Measurements from ENCODE around the gene DDX27. TPM values are rescaled to one million over a fixed set of nuclear protein-coding genes. Genes with fewer than 3 reads are reported as not detected.
A peak's percentile ranks its signal among the peaks of the same experiment; 100 is the strongest.

Gene DDX27
- total and polyA plus RNA-seq, 2 of the 13 experiments (the other 11 are each of a cell fraction or from before 2014, with no cell fraction given) = 42.6 to 72.8 TPM

DNA sequence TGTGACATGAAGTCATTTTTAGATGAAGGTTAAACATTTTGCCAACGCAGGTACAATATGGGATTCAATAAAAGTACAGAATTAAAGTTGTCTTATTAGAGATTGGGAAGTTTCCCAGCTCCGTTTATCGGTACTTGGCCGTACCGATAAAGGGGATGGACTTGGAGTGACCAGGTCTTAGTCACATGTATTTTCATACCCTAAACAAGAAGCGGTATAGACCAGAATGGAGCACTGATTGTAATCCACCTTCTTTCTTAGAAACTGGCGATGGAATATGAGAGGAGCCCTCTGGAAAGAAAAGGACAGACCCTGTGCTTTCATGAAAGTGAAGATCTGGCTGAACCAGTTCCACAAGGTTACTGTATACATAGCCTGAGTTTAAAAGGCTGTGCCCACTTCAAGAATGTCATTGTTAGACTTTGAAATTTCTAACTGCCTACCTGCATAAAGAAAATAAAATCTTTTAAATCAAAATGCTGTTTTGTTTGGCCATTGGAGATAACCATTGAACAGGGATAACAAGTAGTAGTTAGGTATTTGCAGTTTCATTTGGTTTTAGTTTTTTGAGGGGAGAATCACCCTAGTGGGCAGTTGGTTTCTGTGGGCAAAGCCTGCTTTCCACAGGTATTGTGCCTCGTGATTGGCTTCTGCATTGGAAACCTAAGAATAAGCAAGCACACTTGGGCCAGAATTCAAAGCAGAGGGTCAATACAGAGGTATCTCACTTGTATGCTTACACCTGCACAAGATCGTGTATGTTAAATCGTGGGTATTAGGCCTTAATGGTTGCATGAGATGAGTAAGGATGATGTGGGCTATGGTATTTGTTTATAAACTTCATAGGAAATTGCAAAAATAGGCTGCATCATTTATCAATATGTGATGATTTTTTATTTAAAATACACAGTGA lies 69.8 kb downstream of the DDX27 start (continued):
- TF ChIP-seq, protein P1, sequence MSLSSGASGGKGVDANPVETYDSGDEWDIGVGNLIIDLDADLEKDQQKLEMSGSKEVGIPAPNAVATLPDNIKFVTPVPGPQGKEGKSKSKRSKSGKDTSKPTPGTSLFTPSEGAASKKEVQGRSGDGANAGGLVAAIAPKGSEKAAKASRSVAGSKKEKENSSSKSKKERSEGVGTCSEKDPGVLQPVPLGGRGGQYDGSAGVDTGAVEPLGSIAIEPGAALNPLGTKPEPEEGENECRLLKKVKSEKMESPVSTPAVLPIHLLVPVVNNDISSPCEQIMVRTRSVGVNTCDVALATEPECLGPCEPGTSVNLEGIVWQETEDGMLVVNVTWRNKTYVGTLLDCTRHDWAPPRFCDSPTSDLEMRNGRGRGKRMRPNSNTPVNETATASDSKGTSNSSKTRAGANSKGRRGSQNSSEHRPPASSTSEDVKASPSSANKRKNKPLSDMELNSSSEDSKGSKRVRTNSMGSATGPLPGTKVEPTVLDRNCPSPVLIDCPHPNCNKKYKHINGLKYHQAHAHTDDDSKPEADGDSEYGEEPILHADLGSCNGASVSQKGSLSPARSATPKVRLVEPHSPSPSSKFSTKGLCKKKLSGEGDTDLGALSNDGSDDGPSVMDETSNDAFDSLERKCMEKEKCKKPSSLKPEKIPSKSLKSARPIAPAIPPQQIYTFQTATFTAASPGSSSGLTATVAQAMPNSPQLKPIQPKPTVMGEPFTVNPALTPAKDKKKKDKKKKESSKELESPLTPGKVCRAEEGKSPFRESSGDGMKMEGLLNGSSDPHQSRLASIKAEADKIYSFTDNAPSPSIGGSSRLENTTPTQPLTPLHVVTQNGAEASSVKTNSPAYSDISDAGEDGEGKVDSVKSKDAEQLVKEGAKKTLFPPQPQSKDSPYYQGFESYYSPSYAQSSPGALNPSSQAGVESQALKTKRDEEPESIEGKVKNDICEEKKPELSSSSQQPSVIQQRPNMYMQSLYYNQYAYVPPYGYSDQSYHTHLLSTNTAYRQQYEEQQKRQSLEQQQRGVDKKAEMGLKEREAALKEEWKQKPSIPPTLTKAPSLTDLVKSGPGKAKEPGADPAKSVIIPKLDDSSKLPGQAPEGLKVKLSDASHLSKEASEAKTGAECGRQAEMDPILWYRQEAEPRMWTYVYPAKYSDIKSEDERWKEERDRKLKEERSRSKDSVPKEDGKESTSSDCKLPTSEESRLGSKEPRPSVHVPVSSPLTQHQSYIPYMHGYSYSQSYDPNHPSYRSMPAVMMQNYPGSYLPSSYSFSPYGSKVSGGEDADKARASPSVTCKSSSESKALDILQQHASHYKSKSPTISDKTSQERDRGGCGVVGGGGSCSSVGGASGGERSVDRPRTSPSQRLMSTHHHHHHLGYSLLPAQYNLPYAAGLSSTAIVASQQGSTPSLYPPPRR (CRISPR knock-in tag; IDR thresholded peaks at IDR 0.05; ENCODE audit: borderline replicate concordance) = no peak
- TF ChIP-seq NR2C2 (CRISPR knock-in tag; IDR thresholded peaks at IDR 0.05; ENCODE audit: borderline replicate concordance) (peak; percentile 25; the same call in 1 of the 2 replicates), ZNF446 (CRISPR knock-in tag; IDR thresholded peaks at IDR 0.05) (no peak), NCOR1 (IDR thresholded peaks at IDR 0.05; ENCODE audit: borderline replicate concordance, low read length) (no peak), MTF1 (CRISPR knock-in tag; IDR thresholded peaks at IDR 0.05) (no peak), SIN3A (IDR thresholded peaks at IDR 0.05; ENCODE audit: borderline replicate concordance, low read depth, low read length) (no peak), ZNF17 (CRISPR knock-in tag; IDR thresholded peaks at IDR 0.05) (no peak), HOXA9 (CRISPR knock-in tag; IDR thresholded peaks at IDR 0.05; ENCODE audit: borderline replicate concordance) (no peak), ZBTB7B (CRISPR knock-in tag; IDR thresholded peaks at IDR 0.05) (no peak), PHF8 (CRISPR knock-in tag; IDR thresholded peaks at IDR 0.05) (no peak), SIN3B (IDR thresholded peaks at IDR 0.05; ENCODE audit: low read length) (no peak)
- TF ChIP-seq, protein P2, sequence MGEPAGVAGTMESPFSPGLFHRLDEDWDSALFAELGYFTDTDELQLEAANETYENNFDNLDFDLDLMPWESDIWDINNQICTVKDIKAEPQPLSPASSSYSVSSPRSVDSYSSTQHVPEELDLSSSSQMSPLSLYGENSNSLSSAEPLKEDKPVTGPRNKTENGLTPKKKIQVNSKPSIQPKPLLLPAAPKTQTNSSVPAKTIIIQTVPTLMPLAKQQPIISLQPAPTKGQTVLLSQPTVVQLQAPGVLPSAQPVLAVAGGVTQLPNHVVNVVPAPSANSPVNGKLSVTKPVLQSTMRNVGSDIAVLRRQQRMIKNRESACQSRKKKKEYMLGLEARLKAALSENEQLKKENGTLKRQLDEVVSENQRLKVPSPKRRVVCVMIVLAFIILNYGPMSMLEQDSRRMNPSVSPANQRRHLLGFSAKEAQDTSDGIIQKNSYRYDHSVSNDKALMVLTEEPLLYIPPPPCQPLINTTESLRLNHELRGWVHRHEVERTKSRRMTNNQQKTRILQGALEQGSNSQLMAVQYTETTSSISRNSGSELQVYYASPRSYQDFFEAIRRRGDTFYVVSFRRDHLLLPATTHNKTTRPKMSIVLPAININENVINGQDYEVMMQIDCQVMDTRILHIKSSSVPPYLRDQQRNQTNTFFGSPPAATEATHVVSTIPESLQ (CRISPR knock-in tag; conservative IDR thresholded peaks at IDR 0.05) = no peak
- TF ChIP-seq, protein P3, sequence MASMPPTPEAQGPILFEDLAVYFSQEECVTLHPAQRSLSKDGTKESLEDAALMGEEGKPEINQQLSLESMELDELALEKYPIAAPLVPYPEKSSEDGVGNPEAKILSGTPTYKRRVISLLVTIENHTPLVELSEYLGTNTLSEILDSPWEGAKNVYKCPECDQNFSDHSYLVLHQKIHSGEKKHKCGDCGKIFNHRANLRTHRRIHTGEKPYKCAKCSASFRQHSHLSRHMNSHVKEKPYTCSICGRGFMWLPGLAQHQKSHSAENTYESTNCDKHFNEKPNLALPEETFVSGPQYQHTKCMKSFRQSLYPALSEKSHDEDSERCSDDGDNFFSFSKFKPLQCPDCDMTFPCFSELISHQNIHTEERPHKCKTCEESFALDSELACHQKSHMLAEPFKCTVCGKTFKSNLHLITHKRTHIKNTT (CRISPR knock-in tag; IDR thresholded peaks at IDR 0.05) = no peak
- TF ChIP-seq, protein P4, sequence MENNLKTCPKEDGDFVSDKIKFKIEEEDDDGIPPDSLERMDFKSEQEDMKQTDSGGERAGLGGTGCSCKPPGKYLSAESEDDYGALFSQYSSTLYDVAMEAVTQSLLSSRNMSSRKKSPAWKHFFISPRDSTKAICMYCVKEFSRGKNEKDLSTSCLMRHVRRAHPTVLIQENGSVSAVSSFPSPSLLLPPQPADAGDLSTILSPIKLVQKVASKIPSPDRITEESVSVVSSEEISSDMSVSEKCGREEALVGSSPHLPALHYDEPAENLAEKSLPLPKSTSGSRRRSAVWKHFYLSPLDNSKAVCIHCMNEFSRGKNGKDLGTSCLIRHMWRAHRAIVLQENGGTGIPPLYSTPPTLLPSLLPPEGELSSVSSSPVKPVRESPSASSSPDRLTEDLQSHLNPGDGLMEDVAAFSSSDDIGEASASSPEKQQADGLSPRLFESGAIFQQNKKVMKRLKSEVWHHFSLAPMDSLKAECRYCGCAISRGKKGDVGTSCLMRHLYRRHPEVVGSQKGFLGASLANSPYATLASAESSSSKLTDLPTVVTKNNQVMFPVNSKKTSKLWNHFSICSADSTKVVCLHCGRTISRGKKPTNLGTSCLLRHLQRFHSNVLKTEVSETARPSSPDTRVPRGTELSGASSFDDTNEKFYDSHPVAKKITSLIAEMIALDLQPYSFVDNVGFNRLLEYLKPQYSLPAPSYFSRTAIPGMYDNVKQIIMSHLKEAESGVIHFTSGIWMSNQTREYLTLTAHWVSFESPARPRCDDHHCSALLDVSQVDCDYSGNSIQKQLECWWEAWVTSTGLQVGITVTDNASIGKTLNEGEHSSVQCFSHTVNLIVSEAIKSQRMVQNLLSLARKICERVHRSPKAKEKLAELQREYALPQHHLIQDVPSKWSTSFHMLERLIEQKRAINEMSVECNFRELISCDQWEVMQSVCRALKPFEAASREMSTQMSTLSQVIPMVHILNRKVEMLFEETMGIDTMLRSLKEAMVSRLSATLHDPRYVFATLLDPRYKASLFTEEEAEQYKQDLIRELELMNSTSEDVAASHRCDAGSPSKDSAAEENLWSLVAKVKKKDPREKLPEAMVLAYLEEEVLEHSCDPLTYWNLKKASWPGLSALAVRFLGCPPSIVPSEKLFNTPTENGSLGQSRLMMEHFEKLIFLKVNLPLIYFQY (CRISPR knock-in tag; IDR thresholded peaks at IDR 0.05; ENCODE audit: borderline replicate concordance) = no peak
